Mammary epithelial cell (primary cell): ENCODE results near the gene SLC6A18.

ENCODE experiments used
- CTCF ChIP-seq, 2 donors: IDR thresholded peaks in 1 of 2; conservative IDR thresholded peaks in 1 of 2; 2 replicates each; pipeline ENCODE4 v1.5.1; 2011 to 2012; ENCODE audit warnings: inconsistent platforms in 2 of 2, low read length in 2 of 2, mild to moderate bottlenecking in 2 of 2, control low read depth in 1 of 2, low read depth in 1 of 2; ENCODE audit not compliant: insufficient read depth in 1 of 2; ENCODE audit errors: extremely low read depth in 1 of 2
- EZH2 ChIP-seq: IDR thresholded peaks from 2 replicates; pipeline ENCODE4 v1.6.1; 2012; ENCODE audit warnings: low read length, inconsistent platforms, borderline replicate concordance

GRCh38 chr5:1196562-1196961, 28.6 kb upstream of the SLC6A18 start:
- TF ChIP-seq EZH2 (no peak), CTCF (conservative IDR thresholded peaks at IDR 0.05 in 1 of 2, IDR thresholded peaks at IDR 0.05 in 1 of 2; ENCODE audit: extremely low read depth in 1 of 2, insufficient read depth in 1 of 2, low read depth in 1 of 2, low read length in 2 of 2) (no peak)
